Lower leg skin (tissue), 4 donors: ENCODE results near the gene KCND2. TPM values are rescaled to one million over a fixed set of nuclear protein-coding genes. Genes with fewer than 3 reads are reported as not detected.

Experiments
- DNase-seq, 2 donors: peaks; one replicate each; pipeline ENCODE4 v3.0.0-alpha.2; 2019; ENCODE audit warnings: low spot score in 2 of 2
- H3K4me3 ChIP-seq: fragments of 200-600 bp; sonication (generic); 2 replicates; pipeline ENCODE4 v1.5.1; 2017; ENCODE audit warnings: mild to moderate bottlenecking, low read depth; ENCODE audit not compliant: poor library complexity, severe bottlenecking
- CTCF ChIP-seq, 3 donors: fragments of 450-650 bp; IDR thresholded peaks; one replicate each; pipeline ENCODE4 v1.5.1; 2016; ENCODE audit warnings: antibody characterized with exemption in 3 of 3, mild to moderate bottlenecking in 3 of 3, moderate library complexity in 2 of 3
- POLR2A ChIP-seq, 2 donors: fragments of 450-650 bp; IDR thresholded peaks; one replicate each; pipeline ENCODE4 v1.6.1; 2016 to 2017; ENCODE audit warnings: antibody characterized with exemption in 2 of 2, mild to moderate bottlenecking in 1 of 2, moderate library complexity in 1 of 2
- WGBS, 2 donors: methylation state at CpG; one replicate each; pipeline ENCODE4 v1.1.5; 2018; 5-methylcytosine and 5-hydroxymethylcytosine counted together
- intact Hi-C: fragments of 100-400 bp; cut with DNase I; formaldehyde crosslinking; loops from one replicate; pipeline ENCODE4 v1.15.0; 2023; ENCODE audit warnings: low total_unique reads
- total RNA-seq, 4 donors: library from RNA; depleted of rRNA; stranded (reverse); fragments of >200 nt; gene quantifications; one replicate each; pipeline ENCODE4 v1.1.0, GENCODE V29; 2016

KCND2 gene
- total RNA-seq, 4 donors from 2014 or later: 0.11 to 0.25 (median 0.15) TPM

DNA sequence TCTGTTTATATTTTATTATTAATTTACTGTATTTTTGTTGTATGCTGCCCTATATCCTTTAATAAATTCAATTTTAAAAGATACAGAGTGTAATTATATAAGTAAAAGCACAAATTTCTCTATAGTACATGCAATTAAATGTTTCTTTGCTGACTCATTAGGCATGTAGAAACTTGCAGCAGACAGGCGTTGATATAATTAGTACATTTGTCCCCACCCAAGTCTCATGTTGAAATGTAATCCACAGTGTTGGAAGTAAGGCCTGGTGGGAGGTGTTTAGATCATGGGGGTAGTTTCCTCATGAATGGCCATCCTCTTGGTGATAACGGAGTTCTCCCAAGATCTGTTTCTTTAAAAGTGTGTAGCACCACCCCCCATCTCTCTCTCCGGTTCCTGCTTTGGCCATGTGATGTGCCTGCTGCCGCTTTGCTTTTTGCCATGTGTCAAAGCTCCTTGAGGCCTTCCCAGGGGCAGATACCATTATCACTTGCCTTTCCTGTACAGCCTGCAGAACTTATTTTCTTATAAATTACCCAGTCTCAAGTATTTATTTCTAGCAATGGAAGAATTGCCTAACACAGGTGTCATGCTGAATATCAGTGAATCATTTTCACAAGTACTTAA lies 521.2 kb downstream of the KCND2 start:
- TF ChIP-seq CTCF (IDR thresholded peaks at IDR 0.05) (no peak), POLR2A (IDR thresholded peaks at IDR 0.05) (no peak)
- intact Hi-C loops: no loop called here
- no peak for DNase-seq
- whole genome bisulfite sequencing, 2 donors: 64 to 72% methylated on average over 4 of the region's 4 CpGs
- H3K4me3 ChIP-seq: no peak overlapping the region

- H3K4me3 ChIP-seq: no peak overlapping the region
- 93 to 97% methylated on average over 7 of the region's 7 CpGs for WGBS, 2 donors
- intact Hi-C loops: no loop called here
- TF ChIP-seq POLR2A (IDR thresholded peaks at IDR 0.05): no peak
- TF ChIP-seq CTCF (IDR thresholded peaks at IDR 0.05): no peak
- no peak for DNase-seq
Measured at GRCh38 chr7:120797026-120797645, 524.2 kb downstream of the KCND2 start.

- DNase-seq: no peak
- TF ChIP-seq CTCF (IDR thresholded peaks at IDR 0.05): no peak
- no peak for TF ChIP-seq POLR2A (IDR thresholded peaks at IDR 0.05)
- 93 to 97% methylated on average over 1 of the region's 1 CpG for WGBS, 2 donors
- H3K4me3 ChIP-seq: no peak overlapping the region
- intact Hi-C loops: no loop called here
Measured at GRCh38 chr7:120799147-120799546, 526.2 kb downstream of the KCND2 start.
